ENCODE measurements around the gene MAP3K7CL.

Gene MAP3K7CL

DNA sequence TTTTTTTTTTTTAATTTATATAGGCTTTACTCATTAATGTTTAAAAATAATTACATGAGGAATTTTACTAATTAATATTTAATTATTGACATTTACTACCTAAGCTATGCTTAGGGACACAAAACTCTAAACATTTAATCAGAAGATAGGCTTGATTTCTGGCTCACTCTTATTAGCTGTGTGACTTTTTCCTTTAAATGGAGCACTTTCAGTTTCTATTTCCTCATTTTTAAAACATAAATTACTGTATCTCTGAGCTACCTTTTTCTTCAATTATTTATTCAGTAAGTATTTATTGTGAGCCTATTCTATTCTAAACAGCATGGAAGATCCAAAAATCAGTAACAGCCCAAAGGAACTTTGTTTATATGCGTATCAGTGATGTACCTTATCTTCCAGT lies 40.5 kb downstream of the MAP3K7CL start:
- DNase-seq, result no peak

DNA sequence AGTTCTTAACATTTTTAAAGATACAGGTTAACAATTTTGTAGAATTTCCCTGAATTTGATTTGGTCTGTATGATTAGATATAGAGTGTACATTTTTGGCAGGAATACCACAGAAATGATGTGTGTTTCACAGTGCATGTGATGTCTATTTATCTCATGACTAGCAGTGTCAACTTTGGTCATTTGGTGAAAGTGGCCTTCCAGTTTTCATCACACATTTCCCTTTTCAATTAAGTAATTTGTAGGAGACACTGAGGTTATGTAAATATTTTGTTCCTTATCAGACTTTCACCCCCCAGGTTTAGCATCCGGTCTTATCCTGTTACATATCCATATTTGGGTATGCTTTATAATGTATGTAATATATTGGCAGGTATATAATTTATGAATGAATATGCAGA lies 41.8 kb downstream of the MAP3K7CL start:
- no peak for DNase-seq

DNA sequence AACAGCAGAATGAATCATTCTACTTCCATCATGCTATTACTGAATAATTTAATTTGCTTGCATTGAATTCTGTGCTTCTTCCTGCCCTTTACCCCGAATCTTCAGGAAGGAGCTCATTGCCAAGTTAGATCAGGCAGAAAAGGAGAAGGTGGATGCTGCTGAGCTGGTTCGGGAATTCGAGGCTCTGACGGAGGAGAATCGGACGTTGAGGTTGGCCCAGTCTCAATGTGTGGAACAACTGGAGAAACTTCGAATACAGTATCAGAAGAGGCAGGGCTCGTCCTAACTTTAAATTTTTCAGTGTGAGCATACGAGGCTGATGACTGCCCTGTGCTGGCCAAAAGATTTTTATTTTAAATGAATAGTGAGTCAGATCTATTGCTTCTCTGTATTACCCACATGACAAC lies 44.2 kb downstream of the MAP3K7CL start:
- DNase-seq, result no peak

DNA sequence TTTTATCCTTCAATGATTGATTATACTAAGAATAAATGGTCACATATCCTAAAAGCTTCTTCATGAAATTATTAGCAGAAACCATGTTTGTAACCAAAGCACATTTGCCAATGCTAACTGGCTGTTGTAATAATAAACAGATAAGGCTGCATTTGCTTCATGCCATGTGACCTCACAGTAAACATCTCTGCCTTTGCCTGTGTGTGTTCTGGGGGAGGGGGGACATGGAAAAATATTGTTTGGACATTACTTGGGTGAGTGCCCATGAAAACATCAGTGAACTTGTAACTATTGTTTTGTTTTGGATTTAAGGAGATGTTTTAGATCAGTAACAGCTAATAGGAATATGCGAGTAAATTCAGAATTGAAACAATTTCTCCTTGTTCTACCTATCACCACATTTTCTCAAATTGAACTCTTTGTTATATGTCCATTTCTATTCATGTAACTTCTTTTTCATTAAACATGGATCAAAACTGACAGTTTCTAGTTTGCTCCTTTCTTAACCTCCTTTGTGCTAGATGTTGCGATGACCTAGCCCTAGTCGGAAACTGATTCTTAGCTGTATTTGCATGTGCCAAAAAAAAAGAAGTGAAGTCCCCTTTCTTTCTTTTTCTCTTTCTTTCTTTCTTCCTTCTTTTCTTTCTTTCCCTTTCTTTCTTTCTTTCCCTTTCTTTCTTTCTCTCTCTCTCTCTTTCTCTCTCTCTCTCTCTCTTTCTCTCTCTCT lies 45.1 kb downstream of the MAP3K7CL start:
- DNase-seq, result no peak

DNA sequence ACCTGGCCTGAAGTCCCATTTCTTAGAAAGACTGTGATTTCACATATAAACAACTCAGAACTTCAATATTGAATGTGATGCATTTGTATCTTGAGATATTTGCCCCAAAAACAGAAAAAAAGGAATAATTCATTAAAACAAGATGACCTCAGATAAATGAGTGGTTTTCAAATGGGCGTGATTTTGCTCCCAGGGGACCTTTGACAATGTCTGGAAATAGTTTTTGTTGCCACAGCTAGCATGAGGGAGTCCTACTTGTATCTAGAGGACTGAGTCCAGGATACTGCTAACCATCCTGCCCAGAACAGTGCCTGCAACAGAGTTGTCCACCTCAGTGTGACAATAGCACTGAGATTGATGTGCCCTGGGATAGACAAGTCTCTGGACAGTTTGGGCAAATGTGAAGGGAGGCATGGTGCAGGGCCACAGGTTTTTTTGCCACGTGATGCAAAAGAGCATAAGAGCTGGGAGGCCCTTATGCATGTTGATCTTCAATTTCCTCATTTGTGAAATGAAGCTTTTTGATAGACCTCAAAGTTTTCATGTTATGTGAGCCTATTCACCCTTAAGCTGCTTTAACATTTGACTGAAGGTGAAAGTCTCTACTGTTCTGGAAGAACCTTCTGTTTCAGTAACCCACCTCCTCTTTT lies 46.2 kb downstream of the MAP3K7CL start:
- DNase-seq, result no peak

DNA sequence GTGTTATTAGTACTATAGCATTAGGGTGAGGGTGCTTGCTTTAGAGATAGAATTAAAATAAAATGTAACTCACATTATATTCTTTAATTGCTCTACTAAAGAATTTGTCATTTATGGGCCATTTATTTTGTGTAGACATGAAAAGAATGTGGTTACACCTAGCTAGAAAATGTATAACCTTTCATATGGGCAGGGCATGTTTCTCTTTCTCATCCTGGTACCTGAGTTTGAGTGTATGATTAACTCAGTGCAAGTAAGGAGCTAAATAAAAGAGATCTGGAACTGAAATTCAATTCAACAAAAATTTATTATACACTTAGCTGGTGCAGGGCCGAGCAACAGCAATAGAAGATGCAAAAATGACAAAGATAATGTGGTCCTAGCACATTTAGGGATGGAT lies 47.4 kb downstream of the MAP3K7CL start:
- no peak for DNase-seq

DNA sequence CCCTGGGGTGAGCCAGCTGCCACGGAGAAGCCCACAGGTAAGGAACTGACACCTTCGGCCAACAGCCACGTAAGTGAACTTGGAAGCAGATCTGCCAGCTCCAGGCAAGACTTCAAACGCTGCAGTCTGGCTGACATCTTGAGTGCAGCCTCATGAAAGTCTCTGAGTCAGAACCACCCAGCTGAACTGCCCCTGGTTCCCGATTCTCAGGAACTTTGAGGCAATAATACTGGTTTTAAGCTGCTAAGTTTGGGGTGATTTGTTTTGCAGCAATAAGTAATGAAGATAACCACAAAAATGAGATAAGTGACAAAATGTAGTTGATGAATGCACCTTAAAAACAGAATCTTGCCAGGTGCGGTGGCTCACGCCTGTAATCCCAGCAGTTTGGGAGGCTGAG lies 48.5 kb downstream of the MAP3K7CL start:
- no peak for DNase-seq

DNA sequence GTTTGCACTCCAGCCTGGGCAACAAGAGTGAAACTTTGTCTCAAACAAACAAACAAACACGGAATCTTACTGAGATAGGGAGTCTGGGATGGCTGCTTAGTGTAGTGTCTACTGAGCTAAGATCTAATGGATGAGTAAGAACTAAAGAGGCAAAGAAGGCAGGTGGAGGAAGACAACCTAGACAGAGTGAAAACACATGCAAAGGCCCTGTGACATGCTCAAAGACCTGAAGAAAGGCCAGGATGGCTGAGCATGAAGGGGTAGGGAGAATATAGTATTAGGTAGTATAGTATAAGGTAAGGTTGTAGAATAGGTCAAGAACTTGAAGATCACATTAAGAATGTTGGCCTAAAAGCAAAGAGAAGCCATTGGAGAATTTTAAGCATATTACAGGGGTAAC lies 49.1 kb downstream of the MAP3K7CL start:
- no peak for DNase-seq

DNA sequence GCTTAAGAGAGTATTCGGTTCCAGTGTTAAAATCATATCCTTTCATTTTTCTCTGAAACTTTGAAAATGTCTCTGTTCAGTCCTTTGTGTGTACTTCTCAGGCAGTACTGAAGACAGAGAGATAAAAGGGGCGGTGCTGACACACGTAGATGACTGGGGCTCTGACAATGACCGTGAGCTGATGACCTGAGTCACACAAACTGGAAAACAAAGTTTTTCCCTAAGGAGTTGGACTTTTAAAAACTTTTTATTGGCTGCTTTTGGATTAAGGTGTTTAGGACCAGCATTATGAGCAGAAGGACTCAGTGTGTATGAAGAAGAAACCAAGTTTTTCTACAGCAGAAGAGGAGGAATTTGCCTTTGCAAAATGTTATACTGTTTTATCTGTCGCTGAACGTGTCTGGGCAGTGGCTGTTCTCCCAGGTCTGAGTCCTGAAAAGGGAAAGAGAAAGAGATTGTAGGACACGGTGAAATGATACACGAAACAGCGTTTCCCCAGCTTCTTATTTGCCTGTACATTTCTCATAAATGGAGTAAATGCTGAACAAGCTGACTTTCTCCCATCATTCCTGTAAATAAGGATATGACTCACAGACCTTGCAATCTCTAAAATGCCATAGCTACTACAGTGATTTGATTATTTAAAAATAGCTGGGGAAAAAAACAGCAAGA lies 51.5 kb downstream of the MAP3K7CL start:
- no peak for DNase-seq

DNA sequence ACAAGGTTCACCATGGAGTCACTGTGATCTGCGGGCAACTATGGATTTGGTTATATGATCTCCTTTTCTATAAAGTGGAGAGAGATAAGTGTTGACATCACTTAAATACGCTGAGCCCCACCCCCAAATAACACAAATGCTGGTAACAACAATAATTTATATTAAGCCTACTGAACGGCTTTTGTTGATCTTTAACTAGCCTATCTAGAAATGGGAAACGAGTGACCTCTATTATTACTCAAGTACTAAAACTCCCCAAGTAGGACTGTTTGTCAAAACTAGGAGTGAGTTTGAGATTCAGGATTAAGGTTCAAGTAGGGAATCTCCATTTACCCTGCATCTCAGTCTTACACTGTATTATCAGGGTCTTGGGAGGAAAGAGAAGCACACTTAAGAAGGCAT lies 52.2 kb downstream of the MAP3K7CL start:
- no peak for DNase-seq

DNA sequence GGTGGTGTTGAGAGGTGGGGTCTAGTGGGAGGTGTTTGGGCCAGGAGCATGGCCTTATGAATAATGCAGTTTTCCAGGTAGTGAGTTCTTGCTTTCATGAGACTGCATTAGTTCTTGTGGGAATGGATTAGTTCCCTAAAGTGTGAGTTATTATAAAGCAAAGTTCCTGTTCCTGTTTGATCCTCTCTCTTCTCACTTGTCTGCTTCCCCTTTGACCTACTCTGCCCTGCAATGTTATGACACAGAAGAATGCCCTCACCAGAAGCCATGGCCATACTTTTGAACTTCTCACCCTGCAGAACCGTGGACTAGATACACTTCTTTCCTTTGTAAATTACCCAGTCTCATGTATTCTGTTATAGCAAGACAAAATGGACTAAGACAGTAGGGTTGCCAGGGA lies 53.6 kb downstream of the MAP3K7CL start:
- DNase-seq, result no peak

DNA sequence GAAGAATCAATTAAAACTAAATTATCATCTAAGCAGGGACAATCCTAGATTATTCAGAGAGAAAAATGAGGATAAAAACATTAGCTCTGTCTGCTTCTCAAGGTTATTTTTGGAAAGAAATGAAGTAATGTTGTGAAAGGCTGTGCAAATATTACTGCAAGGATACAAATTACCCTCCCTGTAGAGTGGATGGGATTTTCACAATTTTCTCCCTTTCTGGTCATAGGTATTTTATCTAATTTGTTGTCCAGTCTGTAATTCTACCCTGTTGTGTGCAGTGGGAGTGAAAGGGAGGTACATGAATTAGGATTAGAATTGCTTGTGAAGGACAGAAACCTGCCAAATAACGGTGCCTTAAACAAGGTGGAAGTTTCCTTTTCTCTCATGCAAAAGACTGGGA lies 54.7 kb downstream of the MAP3K7CL start:
- no peak for DNase-seq

DNA sequence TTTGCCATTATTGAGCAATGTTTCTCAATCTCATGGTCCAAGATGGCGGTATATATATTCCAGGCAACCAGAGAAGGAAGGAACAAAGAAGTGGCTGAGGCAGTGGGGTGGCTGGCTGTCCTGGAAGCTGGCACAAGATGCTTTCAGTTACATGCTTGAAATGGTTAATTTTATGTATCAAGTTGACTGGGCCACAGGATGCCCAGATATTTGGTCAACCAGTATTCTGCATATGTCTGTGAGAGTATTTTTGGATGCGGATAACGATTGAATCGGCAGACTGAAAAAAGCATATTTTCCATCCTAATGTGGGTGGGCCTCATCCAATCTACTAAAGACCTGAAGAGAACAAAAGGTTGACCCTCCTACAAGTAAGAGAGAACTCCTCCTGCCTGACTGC lies 55.2 kb downstream of the MAP3K7CL start:
- no peak for DNase-seq

DNA sequence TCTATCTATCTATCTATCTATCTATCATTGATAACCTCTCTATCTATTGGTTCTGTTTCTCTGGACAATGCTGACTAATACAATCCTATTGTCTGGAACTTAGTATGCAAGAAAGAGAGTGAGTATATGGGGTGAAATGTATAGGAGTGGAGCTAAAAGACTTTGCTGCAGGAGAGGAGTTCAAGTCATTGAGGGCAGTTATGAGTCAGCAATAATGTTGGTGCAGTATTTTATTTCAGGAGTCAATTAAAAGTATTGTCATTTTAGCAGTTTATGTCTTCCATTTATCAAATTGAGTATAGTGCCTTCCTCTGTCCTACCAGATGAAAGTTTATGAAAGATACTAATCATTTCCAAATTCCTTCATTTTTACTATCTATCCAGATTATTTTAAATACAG lies 55.8 kb downstream of the MAP3K7CL start:
- no peak for DNase-seq

DNA sequence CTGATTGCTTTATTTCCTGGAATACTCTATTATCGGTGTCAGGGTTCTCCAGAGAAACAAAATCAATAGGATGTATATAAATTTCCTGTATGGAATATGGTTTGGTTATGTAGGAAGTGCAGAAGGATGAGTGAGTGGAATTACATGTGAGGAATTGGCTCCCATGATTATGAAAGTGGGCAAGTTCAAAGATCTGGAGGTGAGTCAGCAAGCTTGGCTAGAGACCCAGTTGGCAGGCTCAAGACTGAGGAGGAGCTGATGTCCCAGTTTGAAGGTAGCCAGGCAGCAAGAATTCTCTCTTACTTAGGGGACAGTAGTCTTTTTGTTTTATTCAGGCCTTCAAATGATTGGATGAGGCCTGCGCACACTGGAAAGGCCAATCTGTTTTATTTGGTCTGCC lies 57.5 kb downstream of the MAP3K7CL start:
- DNase-seq, result no peak

DNA sequence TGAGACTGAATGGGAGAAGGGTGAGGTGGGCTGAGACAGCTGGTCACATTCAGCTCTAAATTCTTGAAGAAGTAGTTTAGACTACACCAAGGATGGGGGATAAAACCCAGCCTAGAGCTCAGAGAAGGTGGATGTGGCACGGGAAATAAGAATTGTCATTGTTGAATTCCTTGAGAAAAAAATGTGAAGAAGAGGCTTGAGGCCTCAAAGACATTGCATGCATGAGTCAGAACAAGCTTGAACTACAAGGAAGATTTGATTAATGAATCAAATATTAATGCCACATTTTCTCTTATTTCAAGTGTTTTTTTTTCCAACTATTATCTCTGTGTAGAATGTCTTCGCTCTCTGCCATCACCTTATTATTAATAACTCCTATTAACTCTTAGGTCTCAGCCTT lies 58.9 kb downstream of the MAP3K7CL start:
- no peak for DNase-seq

DNA sequence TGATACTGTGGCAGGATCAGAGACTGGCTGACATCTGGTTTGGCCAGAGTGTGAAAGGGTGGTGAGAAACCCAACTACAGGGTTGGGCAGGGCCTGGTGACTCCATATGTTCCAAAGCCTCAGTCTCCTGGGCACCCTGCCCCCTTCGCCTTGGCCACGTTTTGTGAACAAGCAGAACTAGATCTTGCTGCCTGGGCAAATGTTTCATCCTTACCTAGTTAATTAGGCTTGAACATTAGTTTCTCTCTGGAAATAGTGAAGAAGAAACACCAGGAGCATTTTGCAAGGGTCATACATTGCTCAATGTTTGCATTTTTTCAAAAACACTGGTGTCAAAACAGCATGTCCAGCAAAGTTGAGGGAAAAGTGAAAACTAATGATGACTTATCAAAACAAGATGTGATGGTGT lies 60.5 kb downstream of the MAP3K7CL start:
- no peak for DNase-seq

DNA sequence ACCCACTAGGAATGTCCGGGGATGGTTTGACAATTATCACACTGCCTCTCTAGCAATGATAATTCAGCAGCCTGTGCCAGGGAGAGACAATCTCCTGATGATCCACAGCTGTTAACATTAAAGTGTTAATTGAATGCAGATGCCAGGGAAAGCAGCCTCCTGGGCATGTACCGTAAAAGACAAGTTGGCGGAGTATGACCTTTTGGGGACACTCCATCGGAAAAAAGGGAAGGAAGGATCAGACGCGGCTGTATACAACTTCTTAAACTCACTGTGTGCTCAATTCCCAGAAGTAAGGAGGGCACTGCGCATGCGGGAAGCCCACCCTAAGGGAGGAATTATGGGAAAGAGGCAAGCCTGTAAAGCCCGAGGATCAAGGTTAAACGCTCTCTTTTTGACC lies 62.6 kb downstream of the MAP3K7CL start:
- DNase-seq, result no peak

DNA sequence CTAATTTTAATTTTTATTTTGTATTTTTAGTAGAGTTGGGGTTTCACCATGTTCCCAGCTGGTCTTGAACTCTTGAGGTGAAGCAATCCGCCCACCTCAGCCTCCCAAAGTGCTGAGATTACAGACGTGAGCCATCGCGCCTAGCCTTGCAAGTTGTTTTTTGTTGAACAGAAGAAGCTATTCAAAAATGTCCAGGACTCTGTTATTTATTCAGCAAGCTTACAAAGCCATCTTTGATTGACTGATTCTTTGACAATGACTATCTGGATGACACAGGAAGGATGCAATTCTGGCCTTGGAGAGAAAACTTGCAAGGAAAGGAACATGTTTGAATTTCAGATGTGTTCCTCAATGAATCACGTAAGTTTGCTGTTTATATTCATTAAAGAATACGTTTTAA lies 63.5 kb downstream of the MAP3K7CL start:
- DNase-seq, result no peak

DNA sequence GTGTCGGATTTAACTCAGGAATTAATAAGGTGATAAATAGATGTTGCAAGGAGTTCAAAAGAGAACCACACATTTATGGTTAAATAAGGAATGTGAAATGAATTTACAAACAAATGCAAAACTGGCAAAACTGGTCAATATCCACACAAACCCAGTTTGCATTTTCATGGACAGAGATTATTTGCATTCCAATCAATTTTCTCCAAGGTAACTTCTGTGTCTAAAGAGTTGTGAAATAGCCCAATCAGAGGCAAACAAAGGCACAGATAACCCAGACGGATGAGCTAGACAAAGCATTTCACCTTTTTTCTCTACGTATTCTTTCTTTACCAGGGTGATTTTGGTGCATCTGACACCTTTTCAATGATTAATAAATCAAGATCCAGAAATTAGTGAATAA lies 63.9 kb downstream of the MAP3K7CL start:
- no peak for DNase-seq

DNA sequence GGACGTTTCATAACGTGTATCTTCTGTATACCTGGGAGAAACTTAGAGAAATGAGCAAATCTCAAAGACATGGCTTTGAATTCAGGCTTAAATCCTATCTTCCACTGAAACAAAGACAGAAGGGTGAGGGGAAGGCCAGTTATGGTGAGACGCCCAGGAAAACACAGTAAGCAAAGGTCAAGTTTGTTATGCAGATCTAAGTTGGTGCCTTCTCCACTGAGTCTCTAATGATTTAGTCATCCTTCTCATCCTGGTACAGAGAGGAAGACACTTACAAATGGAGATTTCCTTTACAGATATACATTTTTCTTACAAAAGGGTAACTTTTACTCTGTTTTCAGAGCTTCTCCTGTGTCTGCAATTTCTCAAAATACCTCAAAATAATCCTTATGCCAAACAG lies 64.4 kb downstream of the MAP3K7CL start:
- DNase-seq, result no peak

DNA sequence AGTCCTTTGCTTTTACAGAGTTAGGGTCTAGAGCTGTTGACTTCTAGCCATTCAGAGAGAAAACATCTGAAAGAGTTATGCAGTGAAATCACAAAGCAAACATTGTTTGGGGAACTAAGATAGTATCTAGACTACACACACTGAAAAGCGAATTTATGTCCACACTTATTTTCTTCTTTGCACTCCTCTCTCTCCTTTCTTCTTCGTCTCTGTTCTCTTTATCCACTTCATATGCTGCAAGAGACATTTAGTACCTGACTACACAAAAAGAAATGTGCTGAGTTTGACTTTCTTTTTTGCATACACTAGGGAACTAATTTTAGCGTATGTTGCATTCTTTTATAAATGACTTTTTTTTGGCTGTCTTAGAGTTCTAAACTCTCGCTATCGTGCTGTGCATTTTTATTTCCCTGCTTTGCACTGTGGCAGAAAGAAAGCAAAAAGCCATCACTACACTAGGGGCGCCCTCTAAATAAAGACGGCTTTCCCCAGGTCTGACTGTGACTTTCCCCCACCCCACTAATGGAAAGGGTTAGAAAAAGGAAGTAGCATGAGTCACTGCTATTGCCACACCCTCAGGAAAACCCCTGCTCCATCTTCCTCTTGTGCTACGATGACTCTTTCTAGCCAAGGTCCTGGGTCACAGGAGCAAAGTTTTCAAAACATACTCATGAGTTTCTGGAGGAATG lies 65.7 kb downstream of the MAP3K7CL start:
- peak; percentile 92 for DNase-seq

DNA sequence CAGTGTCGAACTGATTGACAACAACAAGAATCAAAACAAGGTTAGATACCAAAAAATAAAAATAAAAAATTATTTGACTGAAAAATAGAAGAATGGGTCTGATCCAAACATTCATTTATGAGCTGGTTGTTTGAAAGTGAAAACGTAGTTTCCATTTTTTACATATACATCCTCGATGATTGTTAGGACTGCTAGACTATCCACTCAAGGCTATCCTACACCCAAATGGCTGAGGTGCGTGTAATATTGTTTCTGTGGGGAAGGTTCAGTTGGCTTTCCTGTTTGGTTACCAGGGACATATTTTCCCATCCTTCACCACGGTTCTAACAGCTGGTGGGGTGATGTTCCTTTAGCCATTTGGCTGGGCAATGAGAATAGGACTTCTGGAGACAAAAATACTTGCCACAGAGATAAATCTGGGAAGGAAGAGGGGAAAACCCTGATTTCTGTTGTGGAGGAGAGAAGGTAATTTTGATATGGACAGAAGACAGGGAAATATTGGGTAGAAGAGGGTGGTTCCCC lies 66.3 kb downstream of the MAP3K7CL start:
- no peak for DNase-seq

DNA sequence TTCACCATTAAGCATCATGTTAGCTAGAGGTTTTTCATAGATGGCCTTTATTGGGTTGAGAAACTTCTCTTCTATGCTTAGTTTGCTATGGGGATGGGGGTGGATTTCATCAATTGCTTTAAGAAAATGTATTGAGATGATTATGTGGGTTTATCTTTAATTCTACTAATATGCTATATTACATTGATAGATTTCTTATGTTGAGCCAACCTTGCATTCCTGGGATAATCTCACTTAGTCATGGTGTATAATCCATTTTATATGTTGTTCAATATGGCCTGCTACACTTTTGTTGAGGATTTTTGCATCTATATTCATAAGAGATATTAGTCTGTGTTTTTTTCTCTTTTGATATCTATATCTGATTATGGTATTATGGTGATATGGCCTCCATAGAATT lies 70.7 kb downstream of the MAP3K7CL start:
- DNase-seq, result no peak

Measured in CD4-positive, alpha-beta T cell treated with Interleukin-4 for 4 hours (primary cell).